ENCODE measurements around the gene CKAP5.
"Not testable (repeated sequence)": the region's sequence is repeated elsewhere in the genome, so short reads cannot be mapped to it uniquely, and the experiment has no call there.

The CKAP5 gene

DNA sequence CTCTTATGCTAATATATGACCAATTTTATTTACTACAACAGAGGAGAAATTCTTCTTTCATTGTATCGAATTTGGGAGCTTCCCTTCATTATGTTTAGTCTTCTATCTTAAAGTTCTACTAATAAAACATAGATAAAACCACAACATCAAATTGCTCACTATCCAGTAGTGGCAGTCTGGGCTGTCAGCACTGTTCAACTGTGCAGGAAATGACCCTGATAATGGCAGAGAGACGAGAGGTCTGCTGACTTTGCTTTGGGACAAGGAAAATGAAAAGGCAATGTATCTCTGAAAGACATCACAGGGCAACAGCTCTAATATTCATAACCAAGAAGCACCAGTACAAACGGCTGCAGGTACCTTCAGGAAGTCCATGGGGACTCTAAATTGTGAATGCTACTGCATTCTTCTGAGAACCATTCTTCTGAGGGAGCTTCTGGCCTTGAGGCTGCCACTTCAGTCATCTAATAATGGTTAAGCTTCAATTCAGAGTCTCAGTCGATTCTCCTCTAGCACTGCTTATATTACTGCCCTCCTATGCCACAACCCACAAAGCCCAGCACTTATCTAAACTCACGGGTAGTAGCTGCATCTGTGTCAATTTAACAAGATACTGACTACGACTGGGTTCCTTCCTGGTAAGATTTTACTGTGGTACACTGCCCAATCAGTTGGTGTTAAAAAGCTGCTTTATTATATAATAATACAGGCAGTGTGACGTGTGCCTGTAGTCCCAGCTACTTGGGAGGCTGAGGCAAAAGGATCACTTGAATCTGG lies 44.2 kb downstream of the CKAP5 start:
- H3K9ac ChIP-seq (ENCODE audit: low read length), result no peak overlapping the region
- H4K20me1 ChIP-seq (ENCODE audit: low read depth, low read length), result no peaks in the 10 kb centered on the region
- no peaks in the 10 kb centered on the region for H3K27me3 ChIP-seq (ENCODE audit: low read length)
- no peak overlapping the region for H3K4me2 ChIP-seq (ENCODE audit: low read depth, low read length, poor library complexity, severe bottlenecking)
- TF ChIP-seq EZH2phosphoT487 (conservative IDR thresholded peaks at IDR 0.05; ENCODE audit: low read length) (no peak), CTCF (IDR thresholded peaks at IDR 0.05; ENCODE audit: insufficient read depth, low read length, poor library complexity, severe bottlenecking) (no peak)
- no peaks in the 10 kb centered on the region for H3K9me3 ChIP-seq (ENCODE audit: insufficient read depth, low read length)
- H2AFZ ChIP-seq (ENCODE audit: low read depth, low read length, severe bottlenecking), result no peak overlapping the region
- peaks cover 34% of the 10 kb centered on the region; the same call in 1 of the 2 replicates for H3K36me3 ChIP-seq (ENCODE audit: low read length)
- H3K9me2 ChIP-seq (replicated peaks; ENCODE audit: insufficient read depth, low read length), result no peaks in the 10 kb centered on the region
- no peaks in the 10 kb centered on the region for H3F3A ChIP-seq (ENCODE audit: insufficient read depth)
- H3K79me2 ChIP-seq (ENCODE audit: insufficient read depth, low read length), result no peaks in the 10 kb centered on the region
- H3K27ac ChIP-seq (ENCODE audit: low read depth, low read length), result no peak overlapping the region
- H3K4me3 ChIP-seq (ENCODE audit: insufficient read depth, low read length, poor library complexity, severe bottlenecking), result no peak overlapping the region

- Histone ChIP-seq H3K9me3 (ENCODE audit: insufficient read depth, low read length) (no peaks in the 10 kb centered on the region), H2AFZ (ENCODE audit: low read depth, low read length, severe bottlenecking) (no peak overlapping the region), H3K4me3 (ENCODE audit: insufficient read depth, low read length, poor library complexity, severe bottlenecking) (no peak overlapping the region), H3F3A (ENCODE audit: insufficient read depth) (no peaks in the 10 kb centered on the region), H3K4me2 (ENCODE audit: low read depth, low read length, poor library complexity, severe bottlenecking) (no peak overlapping the region), H3K36me3 (ENCODE audit: low read length) (peaks cover 44% of the 10 kb centered on the region; the same call in 1 of the 2 replicates), H3K27me3 (ENCODE audit: low read length) (no peaks in the 10 kb centered on the region), H4K20me1 (ENCODE audit: low read depth, low read length) (no peaks in the 10 kb centered on the region), H3K9me2 (replicated peaks; ENCODE audit: insufficient read depth, low read length) (no peaks in the 10 kb centered on the region), H3K9ac (ENCODE audit: low read length) (no peak overlapping the region), H3K79me2 (ENCODE audit: insufficient read depth, low read length) (no peaks in the 10 kb centered on the region), H3K27ac (ENCODE audit: low read depth, low read length) (no peak overlapping the region)
- no peak for TF ChIP-seq EZH2phosphoT487 (conservative IDR thresholded peaks at IDR 0.05; ENCODE audit: low read length)
- no peak for TF ChIP-seq CTCF (IDR thresholded peaks at IDR 0.05; ENCODE audit: insufficient read depth, low read length, poor library complexity, severe bottlenecking)
Observed at GRCh38 chr11:46800177-46800576, 45.9 kb downstream of the CKAP5 start.

DNA sequence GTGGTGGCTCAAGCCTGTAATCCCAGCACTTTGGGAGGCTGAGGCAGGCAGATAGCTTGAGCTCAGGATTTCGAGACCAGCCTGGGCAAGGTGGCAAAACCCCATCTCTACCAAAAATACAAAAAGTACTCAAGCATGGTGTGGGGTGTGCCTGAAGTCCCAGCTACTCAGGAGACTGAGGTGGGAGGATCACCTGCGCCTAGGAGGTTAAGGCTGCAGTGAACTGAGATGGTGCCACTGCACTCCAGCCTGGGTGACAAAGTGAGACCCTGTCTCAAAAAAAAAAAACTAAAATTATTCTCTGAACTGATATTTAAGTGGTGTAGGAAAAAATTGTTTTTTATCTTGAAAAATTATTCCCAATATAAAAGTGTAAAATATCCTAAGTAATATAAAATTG lies 46.4 kb downstream of the CKAP5 start:
- not testable (repeated sequence) for H3K4me3 ChIP-seq (ENCODE audit: insufficient read depth, low read length, poor library complexity, severe bottlenecking); H3K27me3 ChIP-seq (ENCODE audit: low read length); H3F3A ChIP-seq (ENCODE audit: insufficient read depth); H3K9me3 ChIP-seq (ENCODE audit: insufficient read depth, low read length); H3K9ac ChIP-seq (ENCODE audit: low read length); H3K27ac ChIP-seq (ENCODE audit: low read depth, low read length); H3K4me2 ChIP-seq (ENCODE audit: low read depth, low read length, poor library complexity, severe bottlenecking); H4K20me1 ChIP-seq (ENCODE audit: low read depth, low read length); H3K79me2 ChIP-seq (ENCODE audit: insufficient read depth, low read length); H3K9me2 ChIP-seq (replicated peaks; ENCODE audit: insufficient read depth, low read length); H2AFZ ChIP-seq (ENCODE audit: low read depth, low read length, severe bottlenecking)
- H3K36me3 ChIP-seq (ENCODE audit: low read length), result peaks cover 44% of the 10 kb centered on the region; the same call in 1 of the 2 replicates

- no peak overlapping the region for H3K9ac ChIP-seq (ENCODE audit: low read length)
- no peak overlapping the region for H2AFZ ChIP-seq (ENCODE audit: low read depth, low read length, severe bottlenecking)
- H3K27me3 ChIP-seq (ENCODE audit: low read length), result no peaks in the 10 kb centered on the region
- H3K79me2 ChIP-seq (ENCODE audit: insufficient read depth, low read length), result no peaks in the 10 kb centered on the region
- no peaks in the 10 kb centered on the region for H3K9me2 ChIP-seq (replicated peaks; ENCODE audit: insufficient read depth, low read length)
- TF ChIP-seq CTCF (IDR thresholded peaks at IDR 0.05; ENCODE audit: insufficient read depth, low read length, poor library complexity, severe bottlenecking) (no peak), EZH2phosphoT487 (conservative IDR thresholded peaks at IDR 0.05; ENCODE audit: low read length) (no peak)
- H3K9me3 ChIP-seq (ENCODE audit: insufficient read depth, low read length), result no peaks in the 10 kb centered on the region
- peaks cover 31% of the 10 kb centered on the region for H3K36me3 ChIP-seq (ENCODE audit: low read length)
- 0 out of 2 replicates have a peak, but pooled peaks cover 2% of the 10 kb centered on the region for H3F3A ChIP-seq (ENCODE audit: insufficient read depth)
- H3K4me2 ChIP-seq (ENCODE audit: low read depth, low read length, poor library complexity, severe bottlenecking), result no peak overlapping the region
- no peak overlapping the region for H3K4me3 ChIP-seq (ENCODE audit: insufficient read depth, low read length, poor library complexity, severe bottlenecking)
- no peaks in the 10 kb centered on the region for H4K20me1 ChIP-seq (ENCODE audit: low read depth, low read length)
- no peak overlapping the region for H3K27ac ChIP-seq (ENCODE audit: low read depth, low read length)
Observed at GRCh38 chr11:46778416-46778815, 67.7 kb downstream of the CKAP5 start.

Data from SU-DHL-6 (cell line).